Duodenal mucosa (tissue), 2 donors: ENCODE measurements around the gene SEPHS1.
A peak's percentile ranks its signal among the peaks of the same experiment; 100 is the strongest.

ENCODE experiments used
- H3K27ac ChIP-seq: one replicate; pipeline ENCODE4 v1.7.0; 2013; ENCODE audit warnings: low read depth, low read length
- H3K27me3 ChIP-seq, 2 donors: one replicate each; pipeline ENCODE4 v1.7.0; 2013; ENCODE audit warnings: low read length in 2 of 2, control low read depth in 1 of 2; ENCODE audit not compliant: insufficient read depth in 2 of 2, control insufficient read depth in 1 of 2
- H3K36me3 ChIP-seq, 2 donors: one replicate each; pipeline ENCODE4 v1.7.0; 2013; ENCODE audit warnings: low read length in 2 of 2, control low read depth in 1 of 2; ENCODE audit not compliant: insufficient read depth in 2 of 2, control insufficient read depth in 1 of 2
- H3K4me1 ChIP-seq, 2 donors: one replicate each; pipeline ENCODE4 v1.7.0; 2013; ENCODE audit warnings: low read length in 2 of 2, control low read depth in 1 of 2; ENCODE audit not compliant: insufficient read depth in 2 of 2, control insufficient read depth in 1 of 2
- H3K4me3 ChIP-seq, 2 donors: one replicate each; pipeline ENCODE4 v1.7.0; 2013; ENCODE audit warnings: low read length in 2 of 2, low read depth in 1 of 2
- H3K9ac ChIP-seq, 2 donors: one replicate each; pipeline ENCODE4 v1.7.0; 2013; ENCODE audit warnings: low read length in 2 of 2, low read depth in 1 of 2
- H3K9me3 ChIP-seq, 2 donors: one replicate each; pipeline ENCODE4 v1.7.0; 2013; ENCODE audit warnings: low read length in 2 of 2, control low read depth in 1 of 2; ENCODE audit not compliant: control insufficient read depth in 1 of 2

Gene SEPHS1

GRCh38 chr10:13315361-13315760, 32.7 kb downstream of the SEPHS1 start:
- no peaks in the 10 kb centered on the region for H3K27me3 ChIP-seq
- H3K4me3 ChIP-seq: no peak overlapping the region
- no peak overlapping the region for H3K9ac ChIP-seq
- H3K36me3 ChIP-seq: peaks cover 0 to 11% of the 10 kb centered on the region in 2 donors
- H3K9me3 ChIP-seq: no peaks in the 10 kb centered on the region
- no peaks in the 10 kb centered on the region for H3K4me1 ChIP-seq
- no peak overlapping the region for H3K27ac ChIP-seq

- Histone ChIP-seq H3K27ac (no peak overlapping the region), H3K9ac (no peak overlapping the region), H3K9me3 (no peaks in the 10 kb centered on the region), H3K4me1 (no peaks in the 10 kb centered on the region), H3K4me3 (no peak overlapping the region), H3K36me3 (no peaks in the 10 kb centered on the region), H3K27me3 (no peaks in the 10 kb centered on the region)
Observed at GRCh38 chr10:13311177-13311575, 36.9 kb downstream of the SEPHS1 start.

- Histone ChIP-seq H3K27me3 (no peaks in the 10 kb centered on the region), H3K4me3 (no peak overlapping the region), H3K9ac (no peak overlapping the region), H3K9me3 (no peaks in the 10 kb centered on the region), H3K27ac (no peak overlapping the region), H3K4me1 (no peaks in the 10 kb centered on the region), H3K36me3 (no peaks in the 10 kb centered on the region)
Observed at GRCh38 chr10:13310518-13311176, 37.4 kb downstream of the SEPHS1 start.

- no peak overlapping the region for H3K27ac ChIP-seq
- no peak overlapping the region for H3K9ac ChIP-seq
- no peaks in the 10 kb centered on the region for H3K27me3 ChIP-seq
Observed at GRCh38 chr10:13309792-13310191, 38.3 kb downstream of the SEPHS1 start.

GRCh38 chr10:13308096-13308495, 40.0 kb downstream of the SEPHS1 start:
- H3K4me3 ChIP-seq: no peak overlapping the region
- H3K4me1 ChIP-seq: no peaks in the 10 kb centered on the region

More at GRCh38 chr10:13309792-13310191, 38.3 kb downstream of the SEPHS1 start:
- Histone ChIP-seq H3K4me1 (no peaks in the 10 kb centered on the region), H3K36me3 (no peaks in the 10 kb centered on the region), H3K4me3 (no peak overlapping the region), H3K9me3 (no peaks in the 10 kb centered on the region)

GRCh38 chr10:13306103-13306502, 42.0 kb downstream of the SEPHS1 start:
- Histone ChIP-seq H3K4me1 (peaks cover 0 to 8% of the 10 kb centered on the region in 2 donors), H3K27ac (no peak overlapping the region), H3K27me3 (no peaks in the 10 kb centered on the region), H3K36me3 (no peaks in the 10 kb centered on the region), H3K4me3 (no peak overlapping the region), H3K9me3 (no peaks in the 10 kb centered on the region), H3K9ac (no peak overlapping the region)

More at GRCh38 chr10:13308096-13308495, 40.0 kb downstream of the SEPHS1 start:
- Histone ChIP-seq H3K36me3 (no peaks in the 10 kb centered on the region), H3K9me3 (no peaks in the 10 kb centered on the region), H3K27me3 (no peaks in the 10 kb centered on the region), H3K27ac (no peak overlapping the region), H3K9ac (no peak overlapping the region)

- H3K9me3 ChIP-seq: no peaks in the 10 kb centered on the region
- no peaks in the 10 kb centered on the region for H3K36me3 ChIP-seq
- no peak overlapping the region for H3K9ac ChIP-seq
- H3K27me3 ChIP-seq: no peaks in the 10 kb centered on the region
- peaks cover 0 to 12% of the 10 kb centered on the region in 2 donors for H3K4me1 ChIP-seq
- H3K4me3 ChIP-seq: peak overlapping the region in 1 of 2 donors; percentile 79
- H3K27ac ChIP-seq: no peak overlapping the region
Observed at GRCh38 chr10:13302821-13303555, 45.1 kb downstream of the SEPHS1 start.

- Histone ChIP-seq H3K36me3 (peaks cover 2 to 3% of the 10 kb centered on the region in 2 donors), H3K27ac (peak within 1 kb of the TSS; percentile 93), H3K9me3 (no peaks in the 10 kb centered on the region), H3K4me3 (peak within 1 kb of the TSS; percentile 74 to 77), H3K9ac (peak within 1 kb of the TSS; percentile 70 to 73), H3K4me1 (peaks cover 0 to 12% of the 10 kb centered on the region in 2 donors), H3K27me3 (no peaks in the 10 kb centered on the region)
Observed at GRCh38 chr10:13299437-13300287, 48.4 kb downstream of the SEPHS1 start, which contains the start of gene PHYH. Gene PHYH (minus strand): TSS chr10:13300064. CDS start chr10:13300042, 22 bp downstream.

- H3K27ac ChIP-seq: peak overlapping the region; percentile 93
- peaks cover 4 to 8% of the 10 kb centered on the region in 2 donors for H3K36me3 ChIP-seq
- H3K27me3 ChIP-seq: no peaks in the 10 kb centered on the region
- peaks cover 0 to 12% of the 10 kb centered on the region in 2 donors for H3K4me1 ChIP-seq
- H3K9ac ChIP-seq: peak overlapping the region; percentile 22 to 73
- H3K9me3 ChIP-seq: no peaks in the 10 kb centered on the region
- peak overlapping the region; percentile 74 to 77 for H3K4me3 ChIP-seq
Observed at GRCh38 chr10:13298748-13299436, 49.2 kb downstream of the SEPHS1 start.
